Measurements from ENCODE around the gene CLDND2.

DNA sequence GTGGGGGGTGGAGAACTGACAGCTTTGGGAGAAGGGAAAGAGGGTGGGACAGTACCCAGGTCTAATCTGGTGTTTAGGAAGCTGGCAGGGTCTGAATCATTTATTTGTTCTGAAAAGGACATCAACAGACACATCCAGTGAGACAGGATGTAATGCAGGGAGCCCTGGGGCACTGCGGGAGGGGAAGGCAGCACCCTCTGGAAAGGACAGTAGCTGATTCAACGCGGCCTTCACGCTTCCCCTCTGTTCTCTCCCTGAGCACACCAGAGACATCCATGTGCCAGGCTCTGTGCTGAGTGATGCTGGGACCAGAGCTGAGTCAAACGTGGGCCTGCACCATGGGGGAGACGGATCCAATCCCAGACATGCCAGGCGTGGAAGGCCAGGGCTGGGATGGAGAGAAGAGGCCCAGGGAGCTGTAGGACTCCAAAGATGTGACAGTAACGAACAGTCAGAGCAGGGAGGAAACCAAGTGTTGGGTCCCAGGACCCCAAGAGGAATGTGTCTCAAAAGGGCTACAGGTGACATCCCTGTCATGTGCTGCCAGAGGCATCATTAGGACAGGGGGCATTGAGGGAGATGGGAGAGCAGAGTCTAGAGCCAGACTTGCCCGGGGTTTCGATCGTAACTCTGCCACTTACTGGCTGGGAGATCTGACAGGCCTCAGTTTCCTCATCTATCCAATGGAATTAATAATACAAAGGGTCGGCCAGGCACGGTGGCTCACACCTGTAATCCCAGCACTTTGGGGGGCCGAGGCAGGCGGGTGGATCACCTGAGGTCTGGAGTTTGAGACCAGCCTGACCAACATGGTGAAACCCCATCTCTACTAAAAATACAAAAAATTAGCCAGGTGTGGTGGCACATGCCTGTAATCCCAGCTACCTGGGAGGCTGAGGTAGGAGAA, 4.3 kb downstream of the CLDND2 start:
- TF ChIP-seq, protein P1, sequence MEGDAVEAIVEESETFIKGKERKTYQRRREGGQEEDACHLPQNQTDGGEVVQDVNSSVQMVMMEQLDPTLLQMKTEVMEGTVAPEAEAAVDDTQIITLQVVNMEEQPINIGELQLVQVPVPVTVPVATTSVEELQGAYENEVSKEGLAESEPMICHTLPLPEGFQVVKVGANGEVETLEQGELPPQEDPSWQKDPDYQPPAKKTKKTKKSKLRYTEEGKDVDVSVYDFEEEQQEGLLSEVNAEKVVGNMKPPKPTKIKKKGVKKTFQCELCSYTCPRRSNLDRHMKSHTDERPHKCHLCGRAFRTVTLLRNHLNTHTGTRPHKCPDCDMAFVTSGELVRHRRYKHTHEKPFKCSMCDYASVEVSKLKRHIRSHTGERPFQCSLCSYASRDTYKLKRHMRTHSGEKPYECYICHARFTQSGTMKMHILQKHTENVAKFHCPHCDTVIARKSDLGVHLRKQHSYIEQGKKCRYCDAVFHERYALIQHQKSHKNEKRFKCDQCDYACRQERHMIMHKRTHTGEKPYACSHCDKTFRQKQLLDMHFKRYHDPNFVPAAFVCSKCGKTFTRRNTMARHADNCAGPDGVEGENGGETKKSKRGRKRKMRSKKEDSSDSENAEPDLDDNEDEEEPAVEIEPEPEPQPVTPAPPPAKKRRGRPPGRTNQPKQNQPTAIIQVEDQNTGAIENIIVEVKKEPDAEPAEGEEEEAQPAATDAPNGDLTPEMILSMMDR (IDR thresholded peaks at IDR 0.05): no peak
- no peak for TF ChIP-seq POLR2A (IDR thresholded peaks at IDR 0.05)
